Measurements from ENCODE around the gene H19.

The H19 gene

DNA sequence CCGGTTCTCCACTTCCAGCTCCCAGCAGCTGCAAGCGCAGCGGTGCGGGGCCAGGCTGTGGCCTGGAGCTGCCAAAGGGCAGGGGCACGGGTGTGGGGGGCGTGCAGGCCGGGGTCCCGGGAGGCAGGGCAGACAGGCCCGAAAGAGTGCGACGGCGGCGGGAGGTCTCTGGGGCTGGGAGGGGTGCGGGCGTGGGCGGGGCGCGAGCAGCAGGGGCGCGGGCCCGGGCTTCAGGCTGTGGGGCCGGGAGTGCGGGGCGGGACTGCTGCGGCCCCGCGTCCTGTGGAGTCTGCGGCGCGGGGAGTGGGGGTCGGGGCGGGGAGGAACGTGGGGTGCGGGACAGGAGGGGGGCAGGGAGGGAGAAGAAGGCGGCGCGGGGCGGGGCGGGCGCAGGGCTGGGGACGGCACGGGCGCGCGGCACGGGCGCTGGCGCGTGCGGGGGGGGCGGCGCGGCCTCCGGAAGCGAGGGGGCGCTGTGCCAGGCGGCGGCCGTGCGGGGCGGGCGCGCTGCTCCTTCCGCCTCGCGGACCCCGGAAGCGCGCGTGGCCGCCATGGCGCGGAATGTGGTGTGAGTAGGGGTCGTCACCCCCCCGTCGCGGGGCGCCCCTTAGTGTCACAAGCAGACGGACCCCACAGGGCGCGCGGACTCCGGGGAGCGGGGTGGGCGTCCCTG is 50.7 kb downstream of the H19 start, which contains the start of gene MRPL23:
MRPL23 (plus strand) TSS at position 521 of the 673 bp plus-strand sequence; CDS start at position 552, 31 bp downstream.
- no peak for DNase-seq
